Left cardiac atrium (tissue), 2 donors: ENCODE measurements around the gene WDR18. TPM values are rescaled to one million over a fixed set of nuclear protein-coding genes. Genes with fewer than 3 reads are reported as not detected.

Source experiments
- total RNA-seq, 2 donors: library from RNA; stranded (reverse); fragmentation: NEBNext Ultra II Directional; extraction: Animal tissue kit (Norgen Biotek cat#: 25700); gene quantifications; one replicate each; pipeline ENCODE4 v1.2.1, GENCODE V29; 2021
- donor health status: DM: no; HTN: yes; CAD: no; lungs with severe emphysema.
- donor health status: DM: yes; HTN: yes; CAD: no.

Gene WDR18
- total RNA-seq, 2 donors from 2014 or later: 16.2 to 17.2 TPM

Other genes starting within 250 kb of the WDR18 start
- under 1 TPM in 1 of 2 donors, not detected in 1; 0.18 TPM for gene MISP, start 233.2 kb upstream of the WDR18 start, total RNA-seq
- 100 to 1,000 TPM in 1 of 2 donors, 10 to 100 TPM in 1; 90.1 to 131 TPM for gene PTBP1, start 186.9 kb upstream of the WDR18 start, total RNA-seq
- under 1 TPM; 0.21 to 0.27 TPM for gene PLPPR3, start 162.4 kb upstream of the WDR18 start, total RNA-seq
- gene AZU1, start 156.5 kb upstream of the WDR18 start, total RNA-seq: under 1 TPM in 1 of 2 donors, not detected in 1; 0.18 TPM
- gene PRTN3, start 143.3 kb upstream of the WDR18 start, total RNA-seq: not detected
- 1 to 10 TPM; 1.5 to 2.4 TPM for gene ELANE, start 132.0 kb upstream of the WDR18 start, total RNA-seq
- gene CFD, start 124.7 kb upstream of the WDR18 start, total RNA-seq: 100 to 1,000 TPM; 277 to 861 TPM
- gene MED16, start 91.2 kb upstream of the WDR18 start, total RNA-seq: 10 to 100 TPM; 25.4 to 27.4 TPM
- not detected for gene RNU6-9, start 90.9 kb upstream of the WDR18 start, total RNA-seq
- 10 to 100 TPM; 18.3 to 31.6 TPM for gene R3HDM4, start 71.1 kb upstream of the WDR18 start, total RNA-seq
- not detected for gene KISS1R, start 67.0 kb upstream of the WDR18 start, total RNA-seq
- 1 to 10 TPM; 5.3 to 5.8 TPM for gene ARID3A, start 58.3 kb upstream of the WDR18 start, total RNA-seq
- under 1 TPM in 1 of 2 donors, not detected in 1; 0.06 TPM for gene GRIN3B, start 16.1 kb downstream of the WDR18 start, total RNA-seq
- gene TMEM259, start 36.8 kb downstream of the WDR18 start, total RNA-seq: 100 to 1,000 TPM; 110 to 144 TPM
- not detected for gene RNU6-2, start 37.2 kb downstream of the WDR18 start, total RNA-seq
- gene CNN2, start 42.3 kb downstream of the WDR18 start, total RNA-seq: 10 to 100 TPM; 74.4 to 83.8 TPM
- gene ABCA7, start 55.8 kb downstream of the WDR18 start, total RNA-seq: 10 to 100 TPM in 1 of 2 donors, 1 to 10 TPM in 1; 7.7 to 10.0 TPM
- 10 to 100 TPM; 10.6 to 12.6 TPM for gene ARHGAP45, start 82.8 kb downstream of the WDR18 start, total RNA-seq
- 100 to 1,000 TPM; 142 to 143 TPM for gene POLR2E, start 111.0 kb downstream of the WDR18 start, total RNA-seq
- gene GPX4, start 119.6 kb downstream of the WDR18 start, total RNA-seq: 100 to 1,000 TPM; 378 to 432 TPM
- 10 to 100 TPM; 27.2 to 64.2 TPM for gene SBNO2, start 189.9 kb downstream of the WDR18 start, total RNA-seq
- 10 to 100 TPM; 48.2 to 53.0 TPM for gene STK11, start 221.4 kb downstream of the WDR18 start, total RNA-seq